ENCODE measurements around the gene PHLDA1.

GRCh38 chr12:75995691-75996090 is 35.9 kb downstream of the PHLDA1 start:
- TF ChIP-seq, protein P1, sequence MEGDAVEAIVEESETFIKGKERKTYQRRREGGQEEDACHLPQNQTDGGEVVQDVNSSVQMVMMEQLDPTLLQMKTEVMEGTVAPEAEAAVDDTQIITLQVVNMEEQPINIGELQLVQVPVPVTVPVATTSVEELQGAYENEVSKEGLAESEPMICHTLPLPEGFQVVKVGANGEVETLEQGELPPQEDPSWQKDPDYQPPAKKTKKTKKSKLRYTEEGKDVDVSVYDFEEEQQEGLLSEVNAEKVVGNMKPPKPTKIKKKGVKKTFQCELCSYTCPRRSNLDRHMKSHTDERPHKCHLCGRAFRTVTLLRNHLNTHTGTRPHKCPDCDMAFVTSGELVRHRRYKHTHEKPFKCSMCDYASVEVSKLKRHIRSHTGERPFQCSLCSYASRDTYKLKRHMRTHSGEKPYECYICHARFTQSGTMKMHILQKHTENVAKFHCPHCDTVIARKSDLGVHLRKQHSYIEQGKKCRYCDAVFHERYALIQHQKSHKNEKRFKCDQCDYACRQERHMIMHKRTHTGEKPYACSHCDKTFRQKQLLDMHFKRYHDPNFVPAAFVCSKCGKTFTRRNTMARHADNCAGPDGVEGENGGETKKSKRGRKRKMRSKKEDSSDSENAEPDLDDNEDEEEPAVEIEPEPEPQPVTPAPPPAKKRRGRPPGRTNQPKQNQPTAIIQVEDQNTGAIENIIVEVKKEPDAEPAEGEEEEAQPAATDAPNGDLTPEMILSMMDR (IDR thresholded peaks at IDR 0.05 in 8 of 11, conservative IDR thresholded peaks at IDR 0.05 in 3 of 11), result no peak
- no peak for TF ChIP-seq POLR2AphosphoS5 (IDR thresholded peaks at IDR 0.05)
- TF ChIP-seq POLR2A (IDR thresholded peaks at IDR 0.05), result no peak
